Measurements from ENCODE around the gene STIM1. TPM values are rescaled to one million over a fixed set of nuclear protein-coding genes. Genes with fewer than 3 reads are reported as not detected.
A peak's percentile ranks its signal among the peaks of the same experiment; 100 is the strongest.

The STIM1 gene
- total RNA-seq, 1 experiment from 2014 or later = 18.0 TPM

- TF ChIP-seq ZNF512 (CRISPR knock-in tag; IDR thresholded peaks at IDR 0.05; ENCODE audit: borderline replicate concordance) = no peak
- no peak for TF ChIP-seq ZNF416 (CRISPR knock-in tag; IDR thresholded peaks at IDR 0.05)
- TF ChIP-seq JUN (CRISPR knock-in tag; IDR thresholded peaks at IDR 0.05) = no peak
- no peak for TF ChIP-seq NFATC4 (CRISPR knock-in tag; IDR thresholded peaks at IDR 0.05)
- TF ChIP-seq ZNF317 (CRISPR knock-in tag; IDR thresholded peaks at IDR 0.05; ENCODE audit: borderline replicate concordance, low read depth) = no peak
- TF ChIP-seq NFE2L1 (CRISPR knock-in tag; IDR thresholded peaks at IDR 0.05) = 0 out of 2 replicates have a peak, but pooled peaks have one; percentile 16
Observed at GRCh38 chr11:3841426-3842350, 13.8 kb upstream of the STIM1 start (continued).

- Mint-ChIP-seq H3K4me3 (no peak overlapping the region), H3K36me3 (no peaks in the 10 kb centered on the region), H3K4me1 (peaks cover 26% of the 10 kb centered on the region), H3K27me3 (ENCODE audit: low read depth) (peaks cover 9% of the 10 kb centered on the region), H3K9me3 (no peaks in the 10 kb centered on the region), H3K27ac (no peak overlapping the region)
- TF ChIP-seq GTF2I (CRISPR knock-in tag; conservative IDR thresholded peaks at IDR 0.05) (no peak), NR3C1 (CRISPR knock-in tag; conservative IDR thresholded peaks at IDR 0.05; ENCODE audit: low read depth) (no peak), ZNF416 (CRISPR knock-in tag; IDR thresholded peaks at IDR 0.05) (no peak), ESRRA (CRISPR knock-in tag; IDR thresholded peaks at IDR 0.05; ENCODE audit: borderline replicate concordance) (no peak), E2F1 (CRISPR knock-in tag; IDR thresholded peaks at IDR 0.05) (no peak), MXD4 (CRISPR knock-in tag; IDR thresholded peaks at IDR 0.05; ENCODE audit: borderline replicate concordance) (no peak), IRF2 (CRISPR knock-in tag; IDR thresholded peaks at IDR 0.05; ENCODE audit: borderline replicate concordance, low read depth) (no peak), IRF1 (CRISPR knock-in tag; IDR thresholded peaks at IDR 0.05) (no peak), NFYB (CRISPR knock-in tag; conservative IDR thresholded peaks at IDR 0.05; ENCODE audit: low read depth) (no peak), ZSCAN18 (CRISPR knock-in tag; IDR thresholded peaks at IDR 0.05) (no peak), ATF2 (CRISPR knock-in tag; IDR thresholded peaks at IDR 0.05; ENCODE audit: borderline replicate concordance, low read depth) (no peak), ELF4 (CRISPR knock-in tag; IDR thresholded peaks at IDR 0.05; ENCODE audit: low read depth) (no peak), TEAD1 (CRISPR knock-in tag; IDR thresholded peaks at IDR 0.05) (no peak), FOXJ3 (CRISPR knock-in tag; IDR thresholded peaks at IDR 0.05; ENCODE audit: borderline replicate concordance) (no peak), HMGA2 (CRISPR knock-in tag; IDR thresholded peaks at IDR 0.05) (no peak), NFATC4 (CRISPR knock-in tag; IDR thresholded peaks at IDR 0.05) (no peak), KAT7 (CRISPR knock-in tag; IDR thresholded peaks at IDR 0.05; ENCODE audit: borderline replicate concordance) (no peak), ZMAT4 (CRISPR knock-in tag; IDR thresholded peaks at IDR 0.05) (no peak), ZNF396 (CRISPR knock-in tag; IDR thresholded peaks at IDR 0.05; ENCODE audit: borderline replicate concordance) (no peak)
- CTCF ChIA-PET = interaction anchor here (1.2 to 7.2 kb wide), 3 partner anchors 11 to 230 kb away, joined by 3 to 165 read pairs (median 4); partner anchors contain the start of gene STIM1
- POLR2A ChIA-PET = no interaction called here
- no peak for ATAC-seq
- DNase-seq (ENCODE audit: low spot score) = no peak
Observed at GRCh38 chr11:3843326-3843725, 12.1 kb upstream of the STIM1 start.

All from WTC11 (cell line).